ENCODE data around the gene CENPE. TPM values are rescaled to one million over a fixed set of nuclear protein-coding genes. Genes with fewer than 3 reads are reported as not detected.

Gene CENPE
- polyA plus RNA-seq, 1 donor (not counting 4 experiments of a cell fraction or from before 2014, with no cell fraction given) = 6.1 TPM

DNA sequence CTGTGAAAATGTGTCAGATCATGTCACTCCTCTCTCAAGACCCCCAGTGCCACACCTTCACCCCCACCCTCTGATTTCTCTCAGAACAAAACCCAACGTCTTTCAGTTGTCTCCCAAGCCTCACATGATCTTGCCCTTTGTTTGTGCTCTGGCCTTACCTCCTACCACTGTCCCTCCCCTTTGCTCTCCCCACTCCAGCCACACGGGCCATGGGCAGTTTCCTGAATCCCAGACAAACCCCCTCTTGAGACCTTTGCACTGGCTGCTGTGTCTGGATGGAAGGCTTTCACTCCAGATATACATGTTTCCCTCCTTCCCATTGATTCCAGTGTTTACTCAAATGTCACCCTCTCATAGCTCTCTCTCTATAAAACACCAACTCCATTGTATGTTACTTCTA is 3.6 kb upstream of the CENPE start:
- H3K27me3 ChIP-seq (ENCODE audit: control insufficient read depth, extremely low read depth, insufficient read depth, low read length) = no peaks in the 10 kb centered on the region
- H3K79me2 ChIP-seq (ENCODE audit: control insufficient read depth, insufficient read depth, low read length) = peaks cover 13% of the 10 kb centered on the region
- FAIRE-seq = no peak
- no peak overlapping the region for H3K4me3 ChIP-seq (ENCODE audit: control insufficient read depth in 2 of 3, extremely low read depth in 1 of 3, insufficient read depth in 2 of 3, low read depth in 1 of 3, low read length in 3 of 3)
- H3K9ac ChIP-seq (ENCODE audit: control insufficient read depth, extremely low read depth, insufficient read depth, low read length) = no peak overlapping the region
- no peak for DNase-seq (ENCODE audit: low read depth, low spot score)
- TF ChIP-seq, protein P1, sequence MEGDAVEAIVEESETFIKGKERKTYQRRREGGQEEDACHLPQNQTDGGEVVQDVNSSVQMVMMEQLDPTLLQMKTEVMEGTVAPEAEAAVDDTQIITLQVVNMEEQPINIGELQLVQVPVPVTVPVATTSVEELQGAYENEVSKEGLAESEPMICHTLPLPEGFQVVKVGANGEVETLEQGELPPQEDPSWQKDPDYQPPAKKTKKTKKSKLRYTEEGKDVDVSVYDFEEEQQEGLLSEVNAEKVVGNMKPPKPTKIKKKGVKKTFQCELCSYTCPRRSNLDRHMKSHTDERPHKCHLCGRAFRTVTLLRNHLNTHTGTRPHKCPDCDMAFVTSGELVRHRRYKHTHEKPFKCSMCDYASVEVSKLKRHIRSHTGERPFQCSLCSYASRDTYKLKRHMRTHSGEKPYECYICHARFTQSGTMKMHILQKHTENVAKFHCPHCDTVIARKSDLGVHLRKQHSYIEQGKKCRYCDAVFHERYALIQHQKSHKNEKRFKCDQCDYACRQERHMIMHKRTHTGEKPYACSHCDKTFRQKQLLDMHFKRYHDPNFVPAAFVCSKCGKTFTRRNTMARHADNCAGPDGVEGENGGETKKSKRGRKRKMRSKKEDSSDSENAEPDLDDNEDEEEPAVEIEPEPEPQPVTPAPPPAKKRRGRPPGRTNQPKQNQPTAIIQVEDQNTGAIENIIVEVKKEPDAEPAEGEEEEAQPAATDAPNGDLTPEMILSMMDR (optimal IDR thresholded peaks at IDR 0.05 in 1 of 3, IDR thresholded peaks at IDR 0.05 in 1 of 3, conservative IDR thresholded peaks at IDR 0.05 in 1 of 3; ENCODE audit: extremely low read depth in 1 of 3, insufficient read depth in 2 of 3, low read length in 3 of 3) = no peak
- TF ChIP-seq EZH2 (IDR thresholded peaks at IDR 0.05; ENCODE audit: low read length) = no peak
- H3K4me1 ChIP-seq (ENCODE audit: control insufficient read depth, extremely low read depth, insufficient read depth, low read length) = peaks cover 5% of the 10 kb centered on the region
- no peak overlapping the region for H2AFZ ChIP-seq (ENCODE audit: control insufficient read depth, low read length)
- dilution Hi-C loops (cut with MboI; ENCODE audit: extremely low pct_ligation_motif_present, low sequenced_read_pairs) = no loop called here
- no peaks in the 10 kb centered on the region for H3K9me3 ChIP-seq (ENCODE audit: control insufficient read depth, low read depth, low read length)
- H3K4me2 ChIP-seq (ENCODE audit: control insufficient read depth, extremely low read depth, insufficient read depth, low read depth, low read length) = no peak overlapping the region
- H3K9me1 ChIP-seq (ENCODE audit: control insufficient read depth, extremely low read depth, insufficient read depth, low read length) = no peaks in the 10 kb centered on the region
- no peaks in the 10 kb centered on the region for H4K20me1 ChIP-seq (ENCODE audit: control insufficient read depth, extremely low read depth, insufficient read depth, low read length)
- no peaks in the 10 kb centered on the region for H3K36me3 ChIP-seq (ENCODE audit: control insufficient read depth in 2 of 2, extremely low read depth in 1 of 2, insufficient read depth in 2 of 2, low read length in 2 of 2)
- no peak overlapping the region for H3K27ac ChIP-seq (ENCODE audit: control insufficient read depth, insufficient read depth, low read length)

DNA sequence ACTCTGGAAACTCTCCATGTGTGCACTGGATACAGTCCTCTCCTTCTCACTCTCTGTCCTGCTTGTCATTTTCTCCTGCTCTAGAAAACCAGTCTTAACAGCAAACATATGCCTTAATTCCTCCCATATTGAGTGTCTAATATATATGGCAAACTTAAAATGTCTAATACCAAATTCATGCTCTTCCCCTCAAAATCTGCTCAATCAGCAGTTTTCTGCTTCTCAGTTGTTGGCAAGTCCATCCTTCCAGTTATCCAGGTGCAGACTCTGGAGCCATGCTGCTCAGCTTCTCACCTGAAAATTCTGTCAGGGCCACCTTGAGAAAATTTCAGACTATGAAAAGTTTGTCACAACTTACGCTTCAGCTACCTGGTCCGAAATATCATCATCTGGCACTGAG is 3.1 kb upstream of the CENPE start:
- no peak overlapping the region for H3K9ac ChIP-seq (ENCODE audit: control insufficient read depth, extremely low read depth, insufficient read depth, low read length)
- H3K4me2 ChIP-seq (ENCODE audit: control insufficient read depth, extremely low read depth, insufficient read depth, low read depth, low read length) = no peak overlapping the region
- no peak for FAIRE-seq
- no peaks in the 10 kb centered on the region for H4K20me1 ChIP-seq (ENCODE audit: control insufficient read depth, extremely low read depth, insufficient read depth, low read length)
- dilution Hi-C loops (cut with MboI; ENCODE audit: extremely low pct_ligation_motif_present, low sequenced_read_pairs) = no loop called here
- H3K27me3 ChIP-seq (ENCODE audit: control insufficient read depth, extremely low read depth, insufficient read depth, low read length) = no peaks in the 10 kb centered on the region
- H3K4me1 ChIP-seq (ENCODE audit: control insufficient read depth, extremely low read depth, insufficient read depth, low read length) = peaks cover 7% of the 10 kb centered on the region
- no peak overlapping the region for H2AFZ ChIP-seq (ENCODE audit: control insufficient read depth, low read length)
- no peaks in the 10 kb centered on the region for H3K36me3 ChIP-seq (ENCODE audit: control insufficient read depth in 2 of 2, extremely low read depth in 1 of 2, insufficient read depth in 2 of 2, low read length in 2 of 2)
- H3K9me3 ChIP-seq (ENCODE audit: control insufficient read depth, low read depth, low read length) = no peaks in the 10 kb centered on the region
- peaks cover 15% of the 10 kb centered on the region for H3K79me2 ChIP-seq (ENCODE audit: control insufficient read depth, insufficient read depth, low read length)
- H3K4me3 ChIP-seq (ENCODE audit: control insufficient read depth in 2 of 3, extremely low read depth in 1 of 3, insufficient read depth in 2 of 3, low read depth in 1 of 3, low read length in 3 of 3) = no peak overlapping the region
- no peaks in the 10 kb centered on the region for H3K9me1 ChIP-seq (ENCODE audit: control insufficient read depth, extremely low read depth, insufficient read depth, low read length)
- TF ChIP-seq, protein P1 (optimal IDR thresholded peaks at IDR 0.05 in 1 of 3, IDR thresholded peaks at IDR 0.05 in 1 of 3, conservative IDR thresholded peaks at IDR 0.05 in 1 of 3; ENCODE audit: extremely low read depth in 1 of 3, insufficient read depth in 2 of 3, low read length in 3 of 3) = no peak
- no peak for TF ChIP-seq EZH2 (IDR thresholded peaks at IDR 0.05; ENCODE audit: low read length)
- H3K27ac ChIP-seq (ENCODE audit: control insufficient read depth, insufficient read depth, low read length) = no peak overlapping the region
- no peak for DNase-seq (ENCODE audit: low read depth, low spot score)

Measured in keratinocyte (primary cell).